GM21390 (cell line): ENCODE measurements around the gene TASP1.

Source experiments
- ATAC-seq: cut with Tn5 transposase; IDR thresholded peaks from one replicate; pipeline ENCODE4 v1.9.1; 2021; ENCODE audit not compliant: unreplicated experiment

Gene TASP1

GRCh38 chr20:13355411-13355810 is 283.3 kb downstream of the TASP1 start:
- no peak for ATAC-seq

GRCh38 chr20:13353261-13353945 is 285.3 kb downstream of the TASP1 start:
- ATAC-seq, result no peak

GRCh38 chr20:13349235-13349604 is 289.5 kb downstream of the TASP1 start:
- no peak for ATAC-seq

GRCh38 chr20:13348311-13349234 is 290.2 kb downstream of the TASP1 start:
- no peak for ATAC-seq

GRCh38 chr20:13344671-13345070 is 294.1 kb downstream of the TASP1 start:
- no peak for ATAC-seq

GRCh38 chr20:13342469-13343242 is 296.1 kb downstream of the TASP1 start:
- no peak for ATAC-seq

GRCh38 chr20:13341737-13342393 is 296.9 kb downstream of the TASP1 start:
- no peak for ATAC-seq

- ATAC-seq, result no peak
Measured at GRCh38 chr20:13340088-13340487, 298.6 kb downstream of the TASP1 start.
